Stimulated activated CD4-positive, alpha-beta T cell treated with anti-CD3 and anti-CD28 coated beads, Interleukin-1b, Interleukin-23, amount 100 ng/mL, for 24 hours (primary cell): ENCODE measurements around the gene FCGR3A.
"Not testable (repeated sequence)": the region's sequence is repeated elsewhere in the genome, so short reads cannot be mapped to it uniquely, and the experiment has no call there.

Source experiments
- DNase-seq, 4 experiments: peaks; one replicate each; pipeline ENCODE4 v3.0.0-alpha.2; 2020; ENCODE audit warnings: low read depth in 4 of 4, low spot score in 1 of 4

Gene FCGR3A

DNA sequence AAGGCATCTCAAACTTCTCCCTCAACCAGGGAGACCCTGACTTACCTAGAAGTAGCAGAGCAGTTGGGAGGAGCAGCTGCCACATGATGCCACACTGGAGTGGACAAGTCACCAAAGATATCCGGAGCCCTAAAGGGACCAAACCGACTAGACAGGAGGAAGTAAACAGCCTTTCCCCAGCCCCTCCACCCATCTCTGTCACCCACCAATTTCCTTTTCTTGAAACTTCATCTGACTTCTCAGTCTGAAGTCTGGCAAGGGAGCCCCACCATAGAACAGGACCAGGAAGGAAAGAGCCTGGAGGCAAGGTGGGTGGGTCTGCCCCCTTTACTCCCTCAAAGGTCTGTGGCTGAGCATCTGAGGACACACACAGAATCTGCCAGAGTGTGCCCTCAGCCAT lies at the start of gene FCGR3A:
Gene FCGR3A, minus strand, starts transcription at position 167 of the 400 bp plus-strand sequence. Its CDS starts 82 bp downstream, at position 85.
- DNase-seq: no peak

DNA sequence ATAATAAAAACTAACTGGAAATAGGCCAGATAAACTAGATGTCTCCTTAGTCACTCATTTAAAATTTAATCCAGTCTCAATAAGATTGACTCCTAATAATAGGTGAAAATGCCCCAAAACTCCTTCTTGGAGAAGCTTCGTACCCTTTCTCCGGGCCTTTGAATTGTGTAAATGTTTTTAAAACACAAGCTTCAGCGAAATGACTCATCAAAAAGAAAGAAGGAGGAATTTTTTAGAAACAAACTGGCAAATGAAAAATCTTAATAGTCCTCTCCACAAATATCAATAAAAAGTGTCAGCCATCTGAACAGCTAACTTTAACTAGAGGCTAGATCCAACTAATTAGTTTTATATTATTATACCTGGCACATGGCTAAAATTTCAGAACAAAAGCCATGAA lies 47.5 kb upstream of the FCGR3A start:
- not testable (repeated sequence) for DNase-seq

DNA sequence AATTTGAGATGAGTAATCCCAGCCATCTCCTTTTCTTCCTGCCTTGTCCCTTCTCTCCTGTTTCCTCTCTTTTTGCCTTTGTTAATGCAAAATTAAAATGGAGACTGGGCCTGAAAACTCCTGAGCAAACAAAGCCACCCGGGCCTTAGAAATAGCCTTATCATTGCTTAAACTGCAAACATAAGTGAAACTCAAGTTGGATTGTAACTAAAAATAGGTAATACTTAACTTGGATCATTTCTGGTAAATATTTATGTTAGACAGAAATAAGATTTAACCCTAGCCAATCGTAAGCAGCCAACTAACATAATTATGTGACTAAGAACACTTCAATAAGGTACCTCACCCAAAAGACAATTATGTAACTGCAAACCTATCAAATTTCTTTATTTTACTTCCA lies 46.0 kb upstream of the FCGR3A start:
- DNase-seq: not testable (repeated sequence)

DNA sequence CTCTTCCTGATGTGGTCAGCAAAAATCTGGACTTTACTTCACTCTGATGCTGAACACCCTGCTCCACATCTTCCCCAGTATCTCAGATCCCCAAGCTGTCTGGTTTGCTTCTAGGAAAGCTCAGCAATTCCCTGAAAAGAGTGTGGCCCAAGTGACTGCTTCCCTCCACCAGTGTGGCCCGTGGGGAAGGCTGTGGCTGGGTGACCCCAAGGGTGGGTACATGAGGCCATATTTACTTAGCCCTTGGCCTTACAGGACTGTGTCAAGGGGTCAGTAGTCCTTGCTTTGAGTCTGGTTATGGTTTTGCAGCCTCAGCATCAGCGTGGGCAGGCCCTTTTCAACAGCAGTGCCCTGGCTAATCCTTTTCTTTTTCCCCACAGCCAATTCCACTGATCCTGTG lies 45.6 kb upstream of the FCGR3A start:
- DNase-seq: not testable (repeated sequence)

DNA sequence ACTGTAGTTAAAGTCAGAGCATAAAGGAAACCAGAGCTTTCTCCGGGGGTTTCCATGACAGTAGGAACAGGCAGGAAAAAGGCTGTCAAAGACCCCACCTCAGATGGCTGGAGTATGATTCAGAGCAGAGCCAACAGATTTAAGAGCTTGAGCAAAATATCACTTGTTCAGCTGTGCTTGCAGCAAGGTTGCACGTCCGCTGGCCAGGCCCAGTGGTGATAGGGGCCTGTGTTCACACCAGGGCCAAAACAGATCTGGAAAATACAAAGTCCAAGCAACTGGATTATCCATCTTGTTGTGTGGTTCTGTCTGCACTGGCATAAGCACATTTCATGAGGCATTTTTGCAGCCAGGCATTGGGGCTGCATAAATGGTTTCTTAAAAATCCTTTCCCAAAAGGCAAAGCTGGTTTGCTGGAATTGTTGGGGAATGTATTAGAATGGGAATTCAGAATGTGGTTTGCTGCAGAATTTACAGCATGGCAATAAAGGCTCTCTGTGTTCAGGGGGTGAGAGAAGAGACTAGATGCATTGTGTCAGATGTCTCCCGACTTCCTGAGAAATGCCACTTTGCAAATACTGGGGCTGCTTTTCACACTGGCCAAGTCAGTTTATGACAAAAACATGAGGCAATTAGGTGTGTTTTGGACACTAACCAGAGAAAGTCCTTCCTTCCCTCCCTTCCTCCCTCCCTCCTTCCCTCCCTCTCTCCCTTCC lies 44.8 kb upstream of the FCGR3A start:
- DNase-seq: not testable (repeated sequence)

DNA sequence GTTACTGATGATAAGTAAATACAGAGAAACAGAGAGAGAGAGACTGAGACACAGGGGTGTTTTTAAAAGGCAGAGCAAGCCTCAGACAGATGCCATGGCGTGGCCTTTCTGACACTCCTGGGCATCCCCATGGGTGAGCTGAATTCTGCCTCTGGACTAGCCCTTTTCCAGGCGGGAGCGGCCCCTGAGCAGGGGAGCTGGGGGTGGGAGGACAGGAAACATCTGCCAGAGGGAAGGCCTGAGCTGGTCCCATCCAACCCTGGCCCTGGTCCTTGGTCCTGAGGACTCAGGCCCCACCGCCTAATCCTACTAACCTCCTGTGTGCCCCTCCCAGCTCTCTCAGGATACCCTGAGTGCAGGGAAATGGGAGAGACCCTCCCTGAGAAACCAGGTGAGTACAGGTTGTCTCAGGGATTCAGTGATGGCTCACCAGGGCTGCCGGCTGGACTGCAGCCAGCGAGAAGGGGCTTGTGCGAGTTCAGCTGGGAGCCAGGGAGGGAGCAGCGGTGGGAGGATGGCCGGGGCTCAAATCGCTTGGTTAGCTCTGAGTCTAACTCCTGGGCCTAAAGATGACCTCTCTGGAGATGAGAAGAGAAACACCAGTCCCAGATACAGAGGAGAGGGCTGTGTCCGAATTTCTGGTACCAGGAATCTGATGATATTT lies 43.6 kb upstream of the FCGR3A start:
- DNase-seq: not testable (repeated sequence)

DNA sequence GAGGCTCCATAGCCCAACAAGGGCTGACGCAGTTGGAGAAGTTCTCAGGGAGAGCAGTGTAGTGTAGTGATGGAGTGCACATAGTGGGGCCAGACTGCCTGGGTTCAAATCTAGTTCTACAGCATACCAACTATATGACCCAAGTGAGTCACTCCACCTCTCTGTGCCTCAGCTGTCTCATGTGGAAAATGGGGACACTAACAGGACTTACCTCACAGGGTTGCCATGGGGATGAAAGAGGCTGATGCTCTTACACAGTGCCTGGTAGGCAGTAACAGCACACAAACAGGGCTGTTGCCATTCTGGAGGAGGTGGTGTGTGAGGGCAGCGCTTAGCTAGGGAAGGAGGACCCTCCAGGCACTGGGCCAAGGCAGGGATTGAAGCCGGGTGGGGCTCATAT lies 43.0 kb upstream of the FCGR3A start:
- not testable (repeated sequence) for DNase-seq

DNA sequence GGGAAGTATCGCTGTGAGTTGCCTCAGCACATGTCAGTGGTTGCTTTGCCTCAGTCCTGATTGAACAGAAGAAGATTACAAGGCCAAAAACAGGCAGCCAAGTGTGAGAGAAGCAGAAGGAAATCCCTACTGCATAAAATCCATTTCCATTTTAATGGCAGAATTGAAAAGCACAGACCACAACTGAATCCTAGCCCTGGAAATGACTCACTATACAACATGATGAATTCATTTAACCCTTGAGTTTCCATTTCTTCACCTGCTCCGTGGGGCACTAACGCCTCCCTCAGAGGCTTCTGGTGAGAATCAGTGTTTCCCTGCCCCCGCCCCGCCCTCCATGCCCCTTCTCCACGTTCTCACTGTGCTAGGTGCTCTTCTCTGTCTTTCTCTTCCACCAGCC lies 40.3 kb upstream of the FCGR3A start:
- not testable (repeated sequence) for DNase-seq

GRCh38 chr1:161589365-161589764 lies 39.7 kb upstream of the FCGR3A start:
- DNase-seq: not testable (repeated sequence)

- DNase-seq: not testable (repeated sequence)
These were observed 39.0 kb upstream of the FCGR3A start for GRCh38 chr1:161588596-161588995.

DNA sequence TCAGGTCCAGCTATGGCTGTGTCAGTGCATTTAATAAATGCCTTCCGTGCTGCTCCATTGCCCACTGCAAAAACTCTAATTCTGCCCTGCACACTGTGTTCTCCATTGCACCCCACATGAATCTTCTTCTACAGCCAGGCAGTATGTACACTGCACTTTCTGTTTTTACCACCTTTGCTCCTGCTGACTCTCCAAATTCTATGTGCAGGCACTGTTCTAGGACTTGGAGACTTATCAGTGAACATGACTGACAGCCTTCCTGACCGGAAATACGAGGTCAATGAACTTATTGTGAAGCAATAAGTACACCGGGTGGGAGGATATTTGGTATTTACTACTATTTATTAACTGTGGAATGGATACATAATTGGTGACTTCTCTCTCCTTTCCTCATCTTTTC lies 33.3 kb upstream of the FCGR3A start:
- DNase-seq: not testable (repeated sequence)

- not testable (repeated sequence) for DNase-seq
These were observed 31.4 kb upstream of the FCGR3A start for GRCh38 chr1:161580879-161581537.

DNA sequence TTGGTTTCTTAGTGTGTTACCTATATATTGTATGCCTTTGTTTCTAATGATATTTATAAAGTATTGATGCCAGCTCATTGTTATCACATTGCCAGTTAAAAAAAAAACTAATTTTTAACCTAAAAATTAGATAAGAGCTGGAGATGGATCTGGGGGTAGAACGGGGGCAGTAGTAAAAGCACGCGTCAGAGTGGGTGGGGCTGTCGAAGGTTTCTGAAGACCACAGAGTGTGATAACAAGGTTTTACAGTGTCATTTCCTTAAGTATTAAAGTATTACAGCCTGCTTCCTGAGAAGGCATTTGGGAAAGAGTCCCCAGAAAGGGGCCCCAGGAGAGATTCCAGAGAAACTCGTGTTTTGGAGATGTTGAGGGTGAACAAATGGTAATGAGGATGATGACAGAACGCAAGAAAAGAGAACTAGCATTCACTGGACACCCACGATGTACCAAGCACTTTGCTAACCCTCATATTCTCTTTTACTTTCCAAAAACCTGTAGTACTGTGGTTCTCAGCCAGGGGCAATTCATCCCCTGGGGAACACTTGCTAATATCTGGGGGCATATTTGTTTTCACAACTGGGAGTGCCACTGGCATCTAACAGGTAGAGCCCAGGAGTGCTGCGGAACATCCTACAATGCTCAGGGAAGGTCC lies 30.4 kb upstream of the FCGR3A start:
- DNase-seq: not testable (repeated sequence)

- not testable (repeated sequence) for DNase-seq
These were observed 27.1 kb upstream of the FCGR3A start for GRCh38 chr1:161576676-161577075.

DNA sequence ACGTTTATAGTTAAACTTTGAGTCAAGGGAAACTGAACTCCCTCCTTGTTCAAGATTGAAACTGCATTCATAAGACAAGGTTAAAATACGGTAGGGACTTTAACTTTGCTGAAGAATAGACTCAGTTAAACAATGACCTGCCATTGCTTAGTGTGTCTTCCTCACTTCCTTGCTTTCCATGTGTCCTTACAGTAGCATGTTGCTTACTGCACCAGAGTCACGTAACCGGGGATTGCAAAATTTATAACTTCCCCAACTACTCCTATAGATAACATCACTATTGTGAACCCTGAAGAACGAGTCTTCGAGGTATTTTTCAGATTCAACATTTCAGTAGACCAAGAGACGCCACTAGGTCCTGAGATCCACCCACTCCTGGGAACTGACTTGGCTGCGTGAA lies 22.1 kb upstream of the FCGR3A start:
- not testable (repeated sequence) for DNase-seq

DNA sequence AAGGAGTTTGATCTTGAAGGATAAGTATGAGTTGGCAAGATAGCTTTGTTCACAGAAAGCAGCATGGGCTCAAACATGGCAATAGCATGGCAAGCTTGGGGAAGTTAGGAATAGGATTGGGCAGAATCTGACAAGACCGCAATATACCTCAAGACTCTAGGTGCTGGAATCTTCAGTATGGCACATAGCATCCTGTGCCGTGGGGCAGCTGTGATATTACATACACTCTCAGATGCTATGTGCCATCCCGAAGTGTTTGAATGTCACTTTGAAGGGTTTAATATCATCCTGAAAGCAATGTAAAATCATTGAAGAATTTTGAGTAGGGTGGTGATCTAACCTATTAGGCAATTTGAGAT lies 17.0 kb upstream of the FCGR3A start:
- DNase-seq: not testable (repeated sequence)

GRCh38 chr1:161563522-161563921 lies 13.9 kb upstream of the FCGR3A start:
- not testable (repeated sequence) for DNase-seq

DNA sequence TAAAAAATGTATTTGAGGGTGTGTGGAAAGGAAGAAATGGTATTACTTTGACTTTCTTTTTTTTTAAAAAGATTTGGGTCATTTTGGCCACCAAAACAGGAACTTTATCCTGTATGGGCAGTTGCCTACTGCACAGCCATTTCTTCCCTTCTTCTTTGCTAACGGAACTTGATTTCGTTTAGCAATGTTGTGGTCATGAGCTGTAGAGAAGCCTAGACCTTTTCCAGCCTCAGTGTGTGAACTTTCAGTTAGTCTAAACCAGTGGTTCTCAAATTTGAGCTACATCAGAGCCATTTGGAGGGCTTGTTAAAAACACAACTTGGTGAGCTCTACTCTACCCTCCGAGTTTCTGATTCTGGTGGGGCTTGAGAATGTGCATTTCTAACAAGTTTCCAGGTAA lies 12.8 kb upstream of the FCGR3A start:
- not testable (repeated sequence) for DNase-seq

DNA sequence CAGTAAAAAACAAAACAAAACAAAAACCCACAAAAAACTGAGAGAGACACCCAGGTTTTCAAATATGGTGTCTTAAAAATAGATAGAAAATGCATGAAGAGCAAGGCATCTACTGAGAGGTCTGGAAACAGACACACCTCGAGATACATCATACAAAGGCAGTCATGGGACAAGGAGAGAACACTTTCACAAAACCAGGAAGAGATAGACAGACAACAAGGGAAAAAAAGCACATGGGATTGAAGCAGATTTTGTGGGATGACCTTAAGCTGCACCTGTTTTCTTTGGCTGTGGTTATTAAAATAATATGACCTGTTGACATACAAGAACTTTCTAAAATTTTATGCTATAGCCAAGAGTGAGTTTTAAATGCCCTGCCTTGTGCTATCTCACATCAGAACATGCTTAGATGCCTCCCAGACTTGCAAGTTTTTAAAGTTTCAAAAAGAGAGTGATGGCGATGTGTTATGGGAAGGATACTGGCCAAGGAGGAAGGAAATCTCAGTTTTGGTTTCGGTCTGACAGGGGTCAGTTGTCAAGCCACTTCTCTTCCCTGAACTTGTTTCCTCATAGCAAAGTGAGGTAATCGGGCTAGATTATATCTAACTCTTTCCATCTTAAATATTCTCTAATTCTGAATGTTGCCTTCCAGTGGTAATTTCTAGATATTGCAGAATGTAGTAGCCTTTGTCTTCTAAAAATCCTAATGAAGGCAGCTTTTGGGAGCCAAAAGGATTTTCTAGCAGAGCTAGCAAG lies 11.5 kb upstream of the FCGR3A start:
- not testable (repeated sequence) for DNase-seq

- not testable (repeated sequence) for DNase-seq
These were observed 8.2 kb upstream of the FCGR3A start for GRCh38 chr1:161557506-161558450.
